H1 (cell line): ENCODE data around the gene MKLN1. TPM values are rescaled to one million over a fixed set of nuclear protein-coding genes. Genes with fewer than 3 reads are reported as not detected.

Experiments used
- CTCF ChIA-PET: fragments of 300-600 bp; sonication (Branson Sonifier 250); formaldehyde crosslinking; loops from one replicate; lab custom pipeline; 2021; ENCODE audit not compliant: partially characterized antibody; lab: Charles Lee
- POLR2A ChIA-PET: fragments of 300-600 bp; sonication (Branson Sonifier 250); formaldehyde crosslinking; loops from one replicate; lab custom pipeline; 2021; ENCODE audit warnings: inconsistent platforms; ENCODE audit not compliant: partially characterized antibody; lab: Charles Lee
- DNase-seq, 2 experiments: peaks; one replicate each; pipeline versions ENCODE4 v3.0.0 to v3.0.0-alpha.2; 2010 to 2022; ENCODE audit warnings: low spot score in 2 of 2, low read depth in 1 of 2, mixed read lengths in 1 of 2
- FAIRE-seq: peaks from 2 replicates; lab custom pipeline; 2011; peaks lifted over from hg19 to GRCh38; lab: Jason Lieb, UNC
- H2AFZ ChIP-seq: 2 replicates; pipeline ENCODE4 v1.8.1; 2012; ENCODE audit warnings: low read length, inconsistent platforms
- H2AK5ac ChIP-seq: 2 replicates; pipeline ENCODE4 v1.6.1; 2013; ENCODE audit warnings: low read depth, low read length
- H2BK120ac ChIP-seq: replicated peaks from 2 replicates; pipeline ENCODE3; 2013; ENCODE audit warnings: low read depth, low read length, inconsistent platforms
- H2BK12ac ChIP-seq: 2 replicates; pipeline ENCODE4 v1.6.1; 2013; ENCODE audit warnings: low read depth, low read length
- H2BK15ac ChIP-seq: 2 replicates; pipeline ENCODE4 v1.6.1; 2013; ENCODE audit warnings: low read length
- H2BK20ac ChIP-seq: 2 replicates; pipeline ENCODE4 v1.6.1; 2013; ENCODE audit warnings: low read length
- H2BK5ac ChIP-seq: 2 replicates; pipeline ENCODE4 v1.6.1; 2013; ENCODE audit warnings: low read depth, low read length
- H3K14ac ChIP-seq: 2 replicates; pipeline ENCODE4 v1.6.1; 2013; ENCODE audit warnings: inconsistent platforms; ENCODE audit not compliant: insufficient read length
- H3K18ac ChIP-seq: 2 replicates; pipeline ENCODE4 v1.6.1; 2013; ENCODE audit warnings: low read length; ENCODE audit errors: extremely low read depth
- H3K23ac ChIP-seq: 2 replicates; pipeline ENCODE4 v1.6.1; 2013; ENCODE audit warnings: inconsistent platforms; ENCODE audit not compliant: insufficient read length
- H3K23me2 ChIP-seq: 2 replicates; pipeline ENCODE4 v1.6.1; 2013; ENCODE audit warnings: low read depth, low read length
- H3K27ac ChIP-seq: 2 replicates; pipeline ENCODE4 v1.6.1; 2011; ENCODE audit warnings: low read depth, low read length, inconsistent platforms
- H3K27me3 ChIP-seq, 4 experiments: replicated peaks in 1 of 4; 1 replicate in 1 of 4; 2 replicates in 3 of 4; pipeline versions ENCODE4 v1.6.1 to v1.8.1; 2011 to 2013; ENCODE audit warnings: low read length in 3 of 4, mild to moderate bottlenecking in 3 of 4, inconsistent platforms in 2 of 4, mixed read lengths in 2 of 4, moderate library complexity in 1 of 4; ENCODE audit not compliant: control insufficient read depth in 3 of 4, insufficient read depth in 3 of 4; ENCODE audit errors: extremely low read depth in 1 of 4
- H3K36me3 ChIP-seq, 4 experiments: 2 replicates each; pipeline versions ENCODE4 v1.6.1 to v1.8.1; 2011 to 2013; ENCODE audit warnings: mild to moderate bottlenecking in 4 of 4, low read length in 3 of 4, moderate library complexity in 2 of 4, control low read depth in 1 of 4, inconsistent platforms in 1 of 4; ENCODE audit not compliant: insufficient read depth in 4 of 4, control insufficient read depth in 2 of 4
- H3K4ac ChIP-seq: replicated peaks from 2 replicates; pipeline ENCODE3; 2013; ENCODE audit warnings: low read length, low read depth, mixed read lengths, inconsistent platforms; ENCODE audit not compliant: insufficient read length
- H3K4me1 ChIP-seq, 4 experiments: replicated peaks in 1 of 4; 1 replicate in 1 of 4; 2 replicates in 3 of 4; pipeline versions ENCODE4 v1.6.1 to v1.8.1; 2011 to 2013; ENCODE audit warnings: low read length in 3 of 4, inconsistent platforms in 2 of 4, mixed read lengths in 1 of 4; ENCODE audit not compliant: insufficient read depth in 4 of 4, control insufficient read depth in 3 of 4
- H3K4me2 ChIP-seq, 2 experiments: 2 replicates each; pipeline versions ENCODE4 v1.6.1 to v1.8.1; 2011 to 2013; ENCODE audit warnings: low read depth in 2 of 2, low read length in 2 of 2, control low read depth in 1 of 2, inconsistent platforms in 1 of 2, mild to moderate bottlenecking in 1 of 2; ENCODE audit not compliant: insufficient read depth in 1 of 2
- H3K4me3 ChIP-seq, 4 experiments: fragments of 200-600, 300-600 bp in 1 of 4; sonication (generic), shearing (Covaris generic), sonication (Bioruptor Twin) in 1 of 4; 2 replicates each; pipeline versions ENCODE4 v1.5.1 to v1.8.1; 2011 to 2016; ENCODE audit warnings: low read length in 4 of 4, low read depth in 3 of 4, control low read depth in 2 of 4, inconsistent platforms in 2 of 4, mild to moderate bottlenecking in 2 of 4, mixed read lengths in 1 of 4, moderate library complexity in 1 of 4; ENCODE audit not compliant: insufficient read depth in 2 of 4; ENCODE audit errors: extremely low read depth in 1 of 4
- H3K56ac ChIP-seq: replicated peaks from 2 replicates; pipeline ENCODE3; 2013; ENCODE audit warnings: low read depth, mild to moderate bottlenecking, mixed read lengths, low read length, inconsistent platforms; ENCODE audit not compliant: insufficient read length
- H3K79me1 ChIP-seq: 2 replicates; pipeline ENCODE4 v1.6.1; 2013; ENCODE audit warnings: low read depth, low read length, control low read depth
- H3K79me2 ChIP-seq, 2 experiments: 2 replicates each; pipeline versions ENCODE4 v1.6.1 to v1.8.1; 2012 to 2013; ENCODE audit warnings: low read length in 2 of 2, mild to moderate bottlenecking in 2 of 2, inconsistent platforms in 1 of 2; ENCODE audit not compliant: insufficient read depth in 2 of 2, control insufficient read depth in 1 of 2
- H3K9ac ChIP-seq, 4 experiments: replicated peaks in 1 of 4; 1 replicate in 1 of 4; 2 replicates in 3 of 4; pipeline versions ENCODE4 v1.6.1 to v1.8.1; 2011 to 2013; ENCODE audit warnings: low read depth in 3 of 4, low read length in 3 of 4, control low read depth in 2 of 4, mild to moderate bottlenecking in 2 of 4, moderate library complexity in 2 of 4, inconsistent platforms in 1 of 4; ENCODE audit errors: extremely low read depth in 1 of 4
- H3K9me3 ChIP-seq, 2 experiments: 2 replicates each; pipeline versions ENCODE4 v1.6.1 to v1.8.1; 2012 to 2013; ENCODE audit warnings: mild to moderate bottlenecking in 2 of 2, moderate library complexity in 2 of 2, control low read depth in 1 of 2, inconsistent platforms in 1 of 2, low read depth in 1 of 2, low read length in 1 of 2, mixed read lengths in 1 of 2; ENCODE audit not compliant: insufficient read depth in 2 of 2
- H4K20me1 ChIP-seq, 2 experiments: replicated peaks in 1 of 2; 2 replicates each; pipeline versions ENCODE3 to v1.8.1; 2011 to 2013; ENCODE audit warnings: inconsistent platforms in 2 of 2, low read length in 2 of 2, mild to moderate bottlenecking in 1 of 2; ENCODE audit not compliant: insufficient read depth in 2 of 2, control insufficient read depth in 1 of 2
- H4K5ac ChIP-seq: 2 replicates; pipeline ENCODE4 v1.6.1; 2013; ENCODE audit warnings: low read length, low read depth, mixed read lengths, inconsistent platforms; ENCODE audit not compliant: insufficient read length
- H4K8ac ChIP-seq: 2 replicates; pipeline ENCODE4 v1.8.0; 2013; ENCODE audit warnings: mild to moderate bottlenecking, moderate library complexity, low read length, inconsistent platforms; ENCODE audit not compliant: insufficient read depth; ENCODE audit errors: extremely low read depth
- H4K91ac ChIP-seq: replicated peaks from 2 replicates; pipeline ENCODE3; 2013; ENCODE audit warnings: low read length, mixed read lengths, inconsistent platforms; ENCODE audit not compliant: insufficient read length
- BACH1 ChIP-seq: IDR thresholded peaks from 2 replicates; pipeline ENCODE4 v1.6.1; 2012; ENCODE audit warnings: low read length, improper control_type of control experiment
- CEBPB ChIP-seq: IDR thresholded peaks from 2 replicates; pipeline ENCODE4 v1.6.1; 2012; ENCODE audit warnings: low read depth, low read length
- CHD1 ChIP-seq: IDR thresholded peaks from 2 replicates; pipeline ENCODE4 v1.6.1; 2012; ENCODE audit warnings: low read depth, low read length, improper control_type of control experiment
- CHD2 ChIP-seq: IDR thresholded peaks from 2 replicates; pipeline ENCODE4 v1.6.1; 2012; ENCODE audit warnings: low read length, improper control_type of control experiment
- CTBP2 ChIP-seq: IDR thresholded peaks from 2 replicates; pipeline ENCODE4 v1.7.0; 2011; ENCODE audit warnings: borderline replicate concordance, mild to moderate bottlenecking, moderate library complexity, mixed read lengths, low read length; ENCODE audit not compliant: insufficient read depth, insufficient read length
- EGR1 ChIP-seq: IDR thresholded peaks from 2 replicates; pipeline ENCODE4 v1.6.1; 2011; ENCODE audit warnings: low read depth, low read length, borderline replicate concordance
- EZH2 ChIP-seq: fragments of 200-600 bp; sonication (generic); IDR thresholded peaks from 2 replicates; pipeline ENCODE4 v1.7.1; 2012; ENCODE audit warnings: low read depth, mild to moderate bottlenecking, moderate library complexity, low read length, inconsistent platforms; ENCODE audit not compliant: severe bottlenecking
- JUND ChIP-seq: IDR thresholded peaks from 2 replicates; pipeline ENCODE4 v1.6.1; 2011; ENCODE audit warnings: mild to moderate bottlenecking, improper control_type of control experiment, low read length
- KDM5A ChIP-seq: fragments of 200-600 bp; IDR thresholded peaks from 2 replicates; pipeline ENCODE4 v1.7.1; 2012; ENCODE audit warnings: mild to moderate bottlenecking, low read length, inconsistent platforms, mixed read lengths
- MAFK ChIP-seq: IDR thresholded peaks from 2 replicates; pipeline ENCODE4 v1.6.1; 2012; ENCODE audit warnings: low read depth, mild to moderate bottlenecking, improper control_type of control experiment, low read length
- MAX ChIP-seq: IDR thresholded peaks from 2 replicates; pipeline ENCODE4 v1.6.1; 2012; ENCODE audit warnings: inconsistent platforms
- RBBP5 ChIP-seq: IDR thresholded peaks from 2 replicates; pipeline ENCODE4 v1.7.1; 2012; ENCODE audit warnings: low read depth, mild to moderate bottlenecking, inconsistent platforms, low read length, moderate library complexity, borderline replicate concordance
- RFX5 ChIP-seq: IDR thresholded peaks from 2 replicates; pipeline ENCODE4 v1.6.1; 2011; ENCODE audit warnings: low read depth, low read length, improper control_type of control experiment, borderline replicate concordance
- SP1 ChIP-seq: IDR thresholded peaks from 2 replicates; pipeline ENCODE4 v1.6.1; 2011; ENCODE audit warnings: low read depth, low read length
- TBP ChIP-seq: IDR thresholded peaks from 2 replicates; pipeline ENCODE4 v1.6.1; 2011; ENCODE audit warnings: low read depth, low read length, improper control_type of control experiment
- TEAD4 ChIP-seq: IDR thresholded peaks from 2 replicates; pipeline ENCODE4 v1.6.1; 2012; ENCODE audit warnings: low read depth, low read length, inconsistent platforms, mixed read lengths
- WGBS, 2 experiments: shearing (Covaris generic) in 1 of 2; methylation state at CpG; one replicate each; pipeline versions ENCODE4 v1.1.6 to v1.1.7; 2013 to 2015; ENCODE audit warnings: low lambda C conversion rate in 2 of 2, mixed read lengths in 2 of 2, inconsistent platforms in 1 of 2, low coverage in 1 of 2, missing lambda C conversion rate in 1 of 2; ENCODE audit not compliant: insufficient replicate concordance in 2 of 2, insufficient coverage in 1 of 2, insufficient read length in 1 of 2; ENCODE audit errors: extremely low coverage in 1 of 2, missing lambda C conversion rate in 1 of 2; 5-methylcytosine and 5-hydroxymethylcytosine counted together
- polyA plus RNA-seq, 7 experiments: library from polyadenylated mRNA; depleted of rRNA in 3 of 7; stranded (reverse) in 5 of 7; unstranded in 2 of 7; fragments of >200 nt in 5 of 7; fragments of 200-250 nt in 2 of 7; gene quantifications; 1 replicate in 5 of 7; 2 replicates in 1 of 7; 4 replicates in 1 of 7; pipeline versions ENCODE4 v1.2.1 to v1.2.3, GENCODE V29; 2011 to 2013; ENCODE audit warnings: missing spikeins in 2 of 7, mixed read lengths in 2 of 7
- total RNA-seq: library from RNA; stranded (reverse); fragmentation: NEBNext Ultra II Directional; extraction: Animal tissue kit (Norgen Biotek cat#: 25700); gene quantifications from 2 replicates; pipeline ENCODE4 v1.2.1, GENCODE V29; 2021

Gene MKLN1
- total and polyA plus RNA-seq, 2 of the 8 experiments (the other 6 are each of a cell fraction or from before 2014, with no cell fraction given): 22.3 to 50.9 TPM

- DNase-seq: no peak
- no peaks in the 10 kb centered on the region; a peak in 3 of 8 replicates for H3K36me3 ChIP-seq
- no peak overlapping the region for H2BK120ac ChIP-seq
- CTCF ChIA-PET: interaction anchor here (0.6 to 1.4 kb wide), 3 partner anchors 10 to 182 kb away, joined by 3 read pairs; no protein-coding TSS in a partner anchor
- H4K8ac ChIP-seq: no peak overlapping the region
- no peak overlapping the region for H2AFZ ChIP-seq
- POLR2A ChIA-PET: interaction anchor here (1.5 kb wide), 1 partner anchor 16 kb away, joined by 4 read pairs; the partner anchor contains the start of gene MKLN1
- no peak overlapping the region for H3K23ac ChIP-seq
- no peak overlapping the region for H3K4me2 ChIP-seq
- no peak overlapping the region for H2BK5ac ChIP-seq
- no peak overlapping the region for H3K56ac ChIP-seq
- 0 out of 7 replicates have a peak, but pooled peaks cover 0 to 2% (median 0%) of the 10 kb centered on the region in 4 experiments for H3K4me1 ChIP-seq
- no peak overlapping the region for H2BK12ac ChIP-seq
- H3K23me2 ChIP-seq: no peaks in the 10 kb centered on the region
- H3K9ac ChIP-seq: no peak overlapping the region
- H3K27me3 ChIP-seq: no peaks in the 10 kb centered on the region
- no peak overlapping the region for H3K14ac ChIP-seq
- no peak overlapping the region for H2BK20ac ChIP-seq
- H3K4ac ChIP-seq: no peak overlapping the region
- no peak overlapping the region for H4K5ac ChIP-seq
- no peaks in the 10 kb centered on the region for H3K79me2 ChIP-seq
- H4K20me1 ChIP-seq: no peaks in the 10 kb centered on the region
- H3K18ac ChIP-seq: no peak overlapping the region
- H3K9me3 ChIP-seq: peaks cover 14 to 23% of the 10 kb centered on the region in 2 experiments
- WGBS, 2 experiments: 75% methylated on average over 1 of the region's 1 CpG; no CpG with 5 or more reads in 1 of the 2 experiments
- H4K91ac ChIP-seq: no peak overlapping the region
- no peak overlapping the region for H3K4me3 ChIP-seq
- H2BK15ac ChIP-seq: no peak overlapping the region
- no peak for FAIRE-seq
- H2AK5ac ChIP-seq: no peak overlapping the region
- no peak overlapping the region for H3K27ac ChIP-seq
- no peaks in the 10 kb centered on the region for H3K79me1 ChIP-seq
- TF ChIP-seq MAFK (no peak), CEBPB (no peak), RFX5 (no peak), TBP (no peak), SP1 (no peak), CTBP2 (no peak), CHD1 (no peak), BACH1 (no peak), RBBP5 (no peak), JUND (no peak), EGR1 (no peak), CHD2 (no peak), KDM5A (no peak), TEAD4 (no peak), EZH2 (no peak), MAX (no peak)
Measured at GRCh38 chr7:131312838-131313237, 14.8 kb upstream of the MKLN1 start.
